ENCODE results near the gene DNASE1L1.
"Not testable (repeated sequence)": the region's sequence is repeated elsewhere in the genome, so short reads cannot be mapped to it uniquely, and the experiment has no call there.

DNA sequence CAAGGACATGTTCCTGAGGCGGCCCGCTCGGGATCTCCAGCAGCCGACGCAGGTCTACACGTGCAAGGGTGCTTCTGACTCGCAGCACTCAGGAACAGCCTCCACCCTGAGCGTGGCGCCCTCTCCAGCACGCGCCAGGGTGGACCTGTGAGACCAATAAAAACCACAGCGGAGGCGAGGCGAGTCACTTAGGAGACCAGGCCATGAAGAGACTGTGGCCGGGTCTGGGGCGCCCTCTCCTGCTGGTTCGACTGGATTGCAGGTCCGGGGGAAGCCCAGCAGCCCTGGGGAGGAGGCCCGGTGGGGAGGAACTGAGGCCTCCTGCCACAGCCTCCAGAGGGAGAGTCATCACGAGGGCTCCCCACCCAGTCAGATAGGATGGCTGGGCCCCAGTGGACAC, 21.0 kb downstream of the DNASE1L1 start:
- not testable (repeated sequence) for TF ChIP-seq POLR2AphosphoS5, EP300, POLR2A (IDR thresholded peaks at IDR 0.05)
- TF ChIP-seq, protein P1, sequence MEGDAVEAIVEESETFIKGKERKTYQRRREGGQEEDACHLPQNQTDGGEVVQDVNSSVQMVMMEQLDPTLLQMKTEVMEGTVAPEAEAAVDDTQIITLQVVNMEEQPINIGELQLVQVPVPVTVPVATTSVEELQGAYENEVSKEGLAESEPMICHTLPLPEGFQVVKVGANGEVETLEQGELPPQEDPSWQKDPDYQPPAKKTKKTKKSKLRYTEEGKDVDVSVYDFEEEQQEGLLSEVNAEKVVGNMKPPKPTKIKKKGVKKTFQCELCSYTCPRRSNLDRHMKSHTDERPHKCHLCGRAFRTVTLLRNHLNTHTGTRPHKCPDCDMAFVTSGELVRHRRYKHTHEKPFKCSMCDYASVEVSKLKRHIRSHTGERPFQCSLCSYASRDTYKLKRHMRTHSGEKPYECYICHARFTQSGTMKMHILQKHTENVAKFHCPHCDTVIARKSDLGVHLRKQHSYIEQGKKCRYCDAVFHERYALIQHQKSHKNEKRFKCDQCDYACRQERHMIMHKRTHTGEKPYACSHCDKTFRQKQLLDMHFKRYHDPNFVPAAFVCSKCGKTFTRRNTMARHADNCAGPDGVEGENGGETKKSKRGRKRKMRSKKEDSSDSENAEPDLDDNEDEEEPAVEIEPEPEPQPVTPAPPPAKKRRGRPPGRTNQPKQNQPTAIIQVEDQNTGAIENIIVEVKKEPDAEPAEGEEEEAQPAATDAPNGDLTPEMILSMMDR (IDR thresholded peaks at IDR 0.05): not testable (repeated sequence)

Data from suprapubic skin (tissue), 4 donors.